A549 (cell line): ENCODE data around the gene ZC3H12C. TPM values are rescaled to one million over a fixed set of nuclear protein-coding genes. Genes with fewer than 3 reads are reported as not detected.
A peak's percentile ranks its signal among the peaks of the same experiment; 100 is the strongest.

ENCODE experiments used
- ATAC-seq, 2 experiments: fragments of 200-7000 bp in 1 of 2; fragments of >200 bp in 1 of 2; cut with Nextera tagmentation in 1 of 2; cut with Tn5 transposase in 1 of 2; 3 replicates each; pipeline versions ENCODE4 v1.8.0 to v1.9.1; 2018 to 2020; ENCODE audit warnings: mild to moderate bottlenecking in 1 of 2, moderate library complexity in 1 of 2
- CTCF ChIA-PET: fragments of 300-600 bp; sonication (Branson Sonifier 250); formaldehyde crosslinking; extraction: SDS; loops from one replicate; lab custom pipeline; 2021; ENCODE audit warnings: antibody characterized with exemption, inconsistent platforms; lab: Yijun Ruan, JAX
- POLR2A ChIA-PET: fragments of 350-600 bp; formaldehyde crosslinking; extraction: SDS; loops from one replicate; lab custom pipeline; 2021; ENCODE audit warnings: antibody characterized with exemption, inconsistent platforms; lab: Yijun Ruan, JAX
- DNase-seq, 2 experiments: peaks; one replicate each; pipeline versions ENCODE4 v3.0.0 to v3.0.0-alpha.2; 2011 to 2016; ENCODE audit warnings: low read depth in 1 of 2, low spot score in 1 of 2
- FAIRE-seq: peaks from 2 replicates; lab custom pipeline; 2011; peaks lifted over from hg19 to GRCh38; lab: Jason Lieb, UNC
- H3K27ac ChIP-seq, 2 experiments: fragments of >200 bp; sonication (Bioruptor Twin); formaldehyde crosslinking; 3 replicates each; pipeline ENCODE4 v1.5.1; 2016 to 2017
- H3K4me1 ChIP-seq: fragments of >200 bp; sonication (Bioruptor Twin); formaldehyde crosslinking; 3 replicates; pipeline ENCODE4 v1.6.1; 2016
- H3K4me2 ChIP-seq: fragments of >200 bp; sonication (Bioruptor Twin); formaldehyde crosslinking; 3 replicates; pipeline ENCODE4 v1.6.1; 2016
- H3K4me3 ChIP-seq: fragments of >200 bp; sonication (Bioruptor Twin); formaldehyde crosslinking; 3 replicates; pipeline ENCODE4 v1.5.1; 2016
- H3K9me3 ChIP-seq: fragments of >200 bp; sonication (Bioruptor Twin); formaldehyde crosslinking; 3 replicates; pipeline ENCODE4 v1.6.1; 2016
- CBX2 ChIP-seq: fragments of 200-600 bp; sonication (generic); IDR thresholded peaks from 2 replicates; pipeline ENCODE4 v1.6.1; 2016; ENCODE audit warnings: low read depth, mild to moderate bottlenecking, borderline replicate concordance
- CEBPB ChIP-seq, 2 experiments: fragments of >200 bp in 1 of 2; sonication (Bioruptor Twin) in 1 of 2; formaldehyde crosslinking in 1 of 2; IDR thresholded peaks; 2 replicates each; pipeline ENCODE4 v1.6.1; 2012 to 2016
- ESRRA ChIP-seq: fragments of 150-350 bp; IDR thresholded peaks from 2 replicates; pipeline ENCODE4 v1.6.1; 2014; ENCODE audit warnings: mild to moderate bottlenecking, low read length, borderline replicate concordance
- FOSL2 ChIP-seq, 2 experiments: fragments of 450-650 bp in 1 of 2; fragments of >200 bp in 1 of 2; sonication (Bioruptor Twin) in 1 of 2; formaldehyde crosslinking; IDR thresholded peaks; 2 replicates each; pipeline versions ENCODE4 v1.5.0 to v1.6.1; 2016 to 2020; ENCODE audit warnings: mild to moderate bottlenecking in 1 of 2, moderate library complexity in 1 of 2
- HDAC2 ChIP-seq: fragments of 200-600 bp; sonication (generic); IDR thresholded peaks from 2 replicates; pipeline ENCODE4 v1.6.1; 2016
- HOXB5 ChIP-seq: fragments of 250-450 bp; sonication (Bioruptor Pico); IDR thresholded peaks from 2 replicates; pipeline ENCODE4 v1.5.0; 2020; ENCODE audit warnings: mild to moderate bottlenecking, moderate library complexity
- JUNB ChIP-seq: fragments of >200 bp; sonication (Bioruptor Twin); formaldehyde crosslinking; IDR thresholded peaks from 2 replicates; pipeline ENCODE4 v1.6.1; 2016
- MAFK ChIP-seq: fragments of 450-650 bp; IDR thresholded peaks from 2 replicates; pipeline ENCODE4 v1.6.1; 2014; ENCODE audit not compliant: partially characterized antibody
- MAZ ChIP-seq: fragments of 150-350 bp; IDR thresholded peaks from 2 replicates; pipeline ENCODE4 v1.6.1; 2014; ENCODE audit warnings: antibody characterized with exemption, low read depth, low read length, borderline replicate concordance
- NPAS2 ChIP-seq: fragments of 250-450 bp; sonication (Bioruptor Pico); IDR thresholded peaks from 2 replicates; pipeline ENCODE4 v1.8.0; 2022; ENCODE audit warnings: mild to moderate bottlenecking, moderate library complexity, borderline replicate concordance
- NR3C1 ChIP-seq: fragments of >200 bp; sonication (Bioruptor Twin); formaldehyde crosslinking; IDR thresholded peaks from 3 replicates; pipeline ENCODE4 v1.6.1; 2017
- POLR2AphosphoS2 ChIP-seq: conservative IDR thresholded peaks from 2 replicates; pipeline ENCODE4 v1.6.1; 2012; ENCODE audit warnings: low read length, improper control_type of control experiment, inconsistent platforms
- RARB ChIP-seq: fragments of 250-450 bp; sonication (Bioruptor Pico); IDR thresholded peaks from 2 replicates; pipeline ENCODE4 v1.8.0; 2021; ENCODE audit warnings: mild to moderate bottlenecking, moderate library complexity
- RCOR1 ChIP-seq: fragments of 150-350 bp; IDR thresholded peaks from 2 replicates; pipeline ENCODE4 v1.6.1; 2014; ENCODE audit warnings: antibody characterized with exemption, low read length, low read depth
- RFX5 ChIP-seq: fragments of 450-650 bp; IDR thresholded peaks from 2 replicates; pipeline ENCODE4 v1.7.1; 2014; ENCODE audit warnings: antibody characterized with exemption, mild to moderate bottlenecking, moderate library complexity
- WGBS: methylation state at CpG from one replicate; pipeline ENCODE4 v1.1.6; 2017; ENCODE audit errors: missing lambda C conversion rate; 5-methylcytosine and 5-hydroxymethylcytosine counted together
- polyA plus RNA-seq, 4 experiments: library from polyadenylated mRNA; depleted of rRNA in 3 of 4; stranded (reverse); fragments of >200 nt; fragmentation: RNase III in 1 of 4; extraction: RNeasy Plus Mini Kit Qiagen cat#74134 plus additional on column Dnase treatment in 1 of 4; gene quantifications; 2 replicates in 3 of 4; 3 replicates in 1 of 4; pipeline ENCODE4 v1.2.3, GENCODE V29; 2011 to 2017
- TF ChIP-seq, protein P1 (sequence below): fragments of >200 bp; sonication (Bioruptor Twin); formaldehyde crosslinking; IDR thresholded peaks from 2 replicates; pipeline ENCODE4 v1.6.1; 2016
- TF ChIP-seq, protein P2 (sequence below): fragments of >200 bp; sonication (Bioruptor Twin); formaldehyde crosslinking; IDR thresholded peaks from 3 replicates; pipeline ENCODE4 v1.6.1; 2016
- TF ChIP-seq, protein P3 (sequence below): fragments of 150-350 bp; IDR thresholded peaks from 2 replicates; pipeline ENCODE4 v1.6.1; 2014; ENCODE audit warnings: low read depth, mild to moderate bottlenecking, low read length
- TF ChIP-seq, protein P4 (sequence below): fragments of 450-650 bp; IDR thresholded peaks from 2 replicates; pipeline ENCODE4 v1.6.1; 2014; ENCODE audit warnings: antibody characterized with exemption

ZC3H12C gene
- polyA plus RNA-seq, 2 of the 4 experiments (the other 2 are of a cell fraction): 3.1 to 12.4 TPM

DNA sequence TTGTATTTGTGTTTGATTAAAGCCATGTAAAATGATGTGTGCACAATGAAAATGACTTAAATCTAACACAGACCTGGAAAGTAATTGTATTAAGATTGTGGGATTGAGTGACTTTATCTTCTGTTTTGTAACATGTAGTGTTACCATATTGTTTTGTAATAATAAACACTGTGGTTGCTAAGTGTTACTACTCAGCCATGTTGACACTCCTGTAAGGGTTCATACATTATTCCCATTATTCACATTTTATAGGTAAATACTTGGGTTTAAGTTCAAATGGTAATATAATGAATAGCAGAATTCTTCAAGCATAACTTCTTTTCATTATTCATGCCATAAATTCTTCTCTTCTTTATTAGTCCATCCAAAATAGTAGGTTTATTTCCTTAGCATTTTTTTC, 69.0 kb downstream of the ZC3H12C start:
- no peaks in the 10 kb centered on the region for H3K9me3 ChIP-seq
- FAIRE-seq: no peak
- TF ChIP-seq RFX5: 0 out of 2 replicates have a peak, but pooled peaks have one; percentile 40
- TF ChIP-seq POLR2AphosphoS2: no peak
- H3K4me2 ChIP-seq: no peak overlapping the region
- 0 out of 3 replicates have a peak, but pooled peaks cover 4% of the 10 kb centered on the region for H3K4me1 ChIP-seq
- ATAC-seq: no peak
- no peak overlapping the region for H3K27ac ChIP-seq
- ChIA-PET CTCF (interaction anchor here (0.6 to 1.1 kb wide), 2 partner anchors 15 to 19 kb away, joined by 3 read pairs; no protein-coding TSS in a partner anchor), POLR2A (no interaction called here)
- no peak overlapping the region for H3K4me3 ChIP-seq
- no peak for DNase-seq

DNA sequence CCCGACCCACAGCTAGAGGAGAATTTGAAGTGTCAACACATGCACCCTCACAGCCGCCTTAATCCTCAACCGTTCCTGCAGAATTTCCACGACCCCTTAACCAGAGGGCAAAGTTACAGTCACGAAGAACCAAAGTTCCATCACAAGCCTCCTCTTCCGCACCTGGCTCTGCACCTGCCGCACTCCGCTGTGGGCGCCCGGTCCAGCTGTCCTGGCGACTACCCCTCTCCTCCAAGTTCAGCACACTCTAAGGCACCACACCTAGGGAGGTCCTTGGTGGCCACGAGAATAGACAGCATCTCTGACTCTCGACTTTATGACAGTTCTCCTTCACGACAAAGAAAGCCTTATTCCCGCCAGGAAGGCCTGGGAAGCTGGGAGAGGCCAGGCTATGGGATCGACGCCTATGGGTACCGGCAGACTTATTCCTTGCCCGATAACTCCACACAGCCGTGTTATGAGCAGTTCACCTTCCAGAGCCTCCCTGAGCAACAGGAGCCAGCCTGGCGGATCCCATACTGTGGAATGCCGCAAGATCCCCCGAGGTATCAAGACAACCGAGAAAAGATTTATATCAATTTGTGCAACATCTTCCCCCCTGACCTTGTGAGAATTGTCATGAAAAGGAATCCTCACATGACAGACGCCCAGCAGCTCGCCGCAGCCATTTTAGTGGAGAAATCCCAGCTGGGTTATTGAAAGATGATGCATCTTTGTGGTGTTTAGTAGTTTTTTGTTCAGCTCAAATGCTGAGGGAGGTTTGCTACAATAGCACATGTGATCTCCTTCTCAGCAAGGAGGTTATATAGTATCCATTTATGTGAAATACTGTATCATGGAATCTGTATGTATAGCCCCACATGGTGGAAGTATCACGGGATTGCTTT, 72.1 kb downstream of the ZC3H12C start:
- Histone ChIP-seq H3K4me3 (no peak overlapping the region), H3K4me1 (peaks cover 7% of the 10 kb centered on the region; the same call in 1 of the 3 replicates), H3K27ac (no peak overlapping the region)
- POLR2A ChIA-PET: no interaction called here
- ATAC-seq: no peak
- TF ChIP-seq HDAC2 (no peak), ESRRA (no peak), RCOR1 (no peak), JUNB (no peak), CBX2 (no peak), FOSL2 (IDR thresholded peaks at IDR 0.05) (no peak), FOSL2 (CRISPR knock-in tag; IDR thresholded peaks at IDR 0.05) (no peak), CEBPB (IDR thresholded peaks at IDR 0.05) (no peak), RARB (CRISPR knock-in tag) (no peak), MAZ (no peak)
- TF ChIP-seq, protein P1, sequence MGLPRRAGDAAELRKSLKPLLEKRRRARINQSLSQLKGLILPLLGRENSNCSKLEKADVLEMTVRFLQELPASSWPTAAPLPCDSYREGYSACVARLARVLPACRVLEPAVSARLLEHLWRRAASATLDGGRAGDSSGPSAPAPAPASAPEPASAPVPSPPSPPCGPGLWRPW: no peak
- TF ChIP-seq, protein P2, sequence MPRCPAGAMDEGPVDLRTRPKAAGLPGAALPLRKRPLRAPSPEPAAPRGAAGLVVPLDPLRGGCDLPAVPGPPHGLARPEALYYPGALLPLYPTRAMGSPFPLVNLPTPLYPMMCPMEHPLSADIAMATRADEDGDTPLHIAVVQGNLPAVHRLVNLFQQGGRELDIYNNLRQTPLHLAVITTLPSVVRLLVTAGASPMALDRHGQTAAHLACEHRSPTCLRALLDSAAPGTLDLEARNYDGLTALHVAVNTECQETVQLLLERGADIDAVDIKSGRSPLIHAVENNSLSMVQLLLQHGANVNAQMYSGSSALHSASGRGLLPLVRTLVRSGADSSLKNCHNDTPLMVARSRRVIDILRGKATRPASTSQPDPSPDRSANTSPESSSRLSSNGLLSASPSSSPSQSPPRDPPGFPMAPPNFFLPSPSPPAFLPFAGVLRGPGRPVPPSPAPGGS: no peak
- TF ChIP-seq, all 56 proteins: peak for 0
- no peak for DNase-seq
- no peak for FAIRE-seq
- no peak overlapping the region for H3K4me2 ChIP-seq
- CTCF ChIA-PET: interaction anchor here (0.9 to 2.9 kb wide), 3 partner anchors 9 to 165 kb away, joined by 3 to 10 read pairs (median 3); no protein-coding TSS in a partner anchor
- no peaks in the 10 kb centered on the region for H3K9me3 ChIP-seq
- WGBS: 93% methylated on average over 27 of the region's 28 CpGs

DNA sequence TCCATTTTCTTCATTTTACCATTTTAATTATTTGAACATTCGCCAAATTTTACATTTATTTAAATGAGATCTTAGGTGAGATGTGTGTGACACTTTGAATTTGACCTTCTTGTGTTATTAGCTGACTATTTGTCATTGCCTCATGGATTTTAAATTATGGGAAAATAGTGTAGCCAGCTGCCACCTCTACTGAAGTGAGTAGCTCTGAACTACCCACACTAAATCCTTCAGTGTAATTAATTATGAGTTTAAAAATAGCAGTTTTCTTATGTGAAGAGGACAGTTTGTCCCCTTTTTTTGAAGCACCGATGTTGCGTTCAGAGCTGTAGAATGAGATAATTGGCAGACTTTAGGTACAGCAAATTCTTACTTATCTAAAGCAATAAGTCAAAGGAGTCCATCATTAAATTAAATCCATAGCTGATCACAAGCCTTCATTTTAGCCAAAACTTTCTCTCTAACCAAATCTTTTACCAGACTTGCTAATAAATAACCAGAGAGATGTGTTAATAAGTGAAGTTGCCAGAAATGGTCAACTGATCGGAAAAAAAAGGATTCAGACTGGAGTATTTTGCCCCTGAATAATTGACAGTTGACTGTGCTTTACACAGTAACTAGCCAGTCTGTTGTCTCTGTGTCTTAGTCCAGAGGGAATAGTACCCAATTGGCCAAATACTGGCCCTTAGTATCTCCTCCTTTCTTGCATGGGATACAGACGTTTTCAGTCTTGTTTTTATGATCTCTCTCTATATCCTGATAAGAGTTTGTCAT, 75.0 kb downstream of the ZC3H12C start:
- Histone ChIP-seq H3K4me1 (peaks cover 7% of the 10 kb centered on the region; the same call in 1 of the 3 replicates), H3K27ac (0 out of 6 replicates have a peak overlapping the region, but pooled peaks of 1 of the 2 experiments have one; percentile 2), H3K4me3 (no peak overlapping the region), H3K4me2 (no peak overlapping the region), H3K9me3 (no peaks in the 10 kb centered on the region)
- ChIA-PET CTCF (interaction anchor here (0.6 to 1.0 kb wide), 2 partner anchors 41 to 48 kb away, joined by 3 to 4 read pairs; no protein-coding TSS in a partner anchor), POLR2A (no interaction called here)
- DNase-seq (no peak), ATAC-seq (no peak), FAIRE-seq (no peak)
- 75% methylated on average over 5 of the region's 5 CpGs for WGBS
- TF ChIP-seq MAFK: no peak
- no peak for TF ChIP-seq NPAS2 (CRISPR knock-in tag)
- TF ChIP-seq, protein P3, sequence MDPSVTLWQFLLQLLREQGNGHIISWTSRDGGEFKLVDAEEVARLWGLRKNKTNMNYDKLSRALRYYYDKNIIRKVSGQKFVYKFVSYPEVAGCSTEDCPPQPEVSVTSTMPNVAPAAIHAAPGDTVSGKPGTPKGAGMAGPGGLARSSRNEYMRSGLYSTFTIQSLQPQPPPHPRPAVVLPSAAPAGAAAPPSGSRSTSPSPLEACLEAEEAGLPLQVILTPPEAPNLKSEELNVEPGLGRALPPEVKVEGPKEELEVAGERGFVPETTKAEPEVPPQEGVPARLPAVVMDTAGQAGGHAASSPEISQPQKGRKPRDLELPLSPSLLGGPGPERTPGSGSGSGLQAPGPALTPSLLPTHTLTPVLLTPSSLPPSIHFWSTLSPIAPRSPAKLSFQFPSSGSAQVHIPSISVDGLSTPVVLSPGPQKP: no peak
- TF ChIP-seq HOXB5 (CRISPR knock-in tag): no peak
- TF ChIP-seq, protein P4, sequence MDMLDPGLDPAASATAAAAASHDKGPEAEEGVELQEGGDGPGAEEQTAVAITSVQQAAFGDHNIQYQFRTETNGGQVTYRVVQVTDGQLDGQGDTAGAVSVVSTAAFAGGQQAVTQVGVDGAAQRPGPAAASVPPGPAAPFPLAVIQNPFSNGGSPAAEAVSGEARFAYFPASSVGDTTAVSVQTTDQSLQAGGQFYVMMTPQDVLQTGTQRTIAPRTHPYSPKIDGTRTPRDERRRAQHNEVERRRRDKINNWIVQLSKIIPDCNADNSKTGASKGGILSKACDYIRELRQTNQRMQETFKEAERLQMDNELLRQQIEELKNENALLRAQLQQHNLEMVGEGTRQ: no peak
- TF ChIP-seq NR3C1: no peak
- TF ChIP-seq CEBPB (IDR thresholded peaks at IDR 0.05): no peak
